Endothelial cell of umbilical vein (primary cell): Measurements from ENCODE around the gene GNPTAB. TPM values are rescaled to one million over a fixed set of nuclear protein-coding genes. Genes with fewer than 3 reads are reported as not detected.

Experiments used
- BruUV-seq: library from RNA; stranded (reverse); fragments of 400-500 nt; replicated peaks from 2 replicates; lab custom pipeline; 2021; lab: Mats Ljungman, UMichigan
- CTCF ChIA-PET: fragments of 300-600, 350-600 bp; sonication (Branson Sonifier 250); formaldehyde crosslinking; loops from one replicate; lab custom pipeline; 2021; ENCODE audit warnings: antibody characterized with exemption, inconsistent platforms; lab: Charles Lee
- POLR2A ChIA-PET: fragments of 300-600, 350-600 bp; sonication (Branson Sonifier 250); formaldehyde crosslinking; loops from one replicate; lab custom pipeline; 2021; ENCODE audit warnings: antibody characterized with exemption, inconsistent platforms; lab: Charles Lee
- DNase-seq: peaks from one replicate; pipeline ENCODE4 v3.0.0-alpha.2; 2011; ENCODE audit warnings: low read depth, low spot score
- FAIRE-seq: peaks from 2 replicates; lab custom pipeline; 2011; peaks lifted over from hg19 to GRCh38; lab: Jason Lieb, UNC
- H2AFZ ChIP-seq: 2 replicates; pipeline ENCODE4 v1.6.0; 2012; ENCODE audit warnings: low read depth, low read length, control low read depth, inconsistent platforms
- H3K27ac ChIP-seq: 2 replicates; pipeline ENCODE4 v1.5.1; 2011; ENCODE audit warnings: low read depth, mild to moderate bottlenecking, control low read depth, low read length, moderate library complexity; ENCODE audit not compliant: insufficient read depth
- H3K27me3 ChIP-seq, 2 experiments: 2 replicates each; pipeline versions ENCODE4 v1.6.0 to v1.6.1; 2011; ENCODE audit warnings: low read length in 2 of 2, mixed read lengths in 1 of 2; ENCODE audit not compliant: control insufficient read depth in 2 of 2, insufficient read depth in 2 of 2
- H3K36me3 ChIP-seq, 2 experiments: 2 replicates in 1 of 2; 3 replicates in 1 of 2; pipeline ENCODE4 v1.5.1; 2011; ENCODE audit warnings: low read length in 2 of 2, mild to moderate bottlenecking in 1 of 2, moderate library complexity in 1 of 2; ENCODE audit not compliant: control insufficient read depth in 2 of 2, insufficient read depth in 2 of 2; ENCODE audit errors: extremely low read depth in 1 of 2
- H3K4me1 ChIP-seq: 3 replicates; pipeline ENCODE4 v1.5.1; 2011; ENCODE audit warnings: mild to moderate bottlenecking, low read length; ENCODE audit not compliant: control insufficient read depth, insufficient read depth; ENCODE audit errors: extremely low read depth
- H3K4me2 ChIP-seq: 2 replicates; pipeline ENCODE4 v1.6.1; 2011; ENCODE audit warnings: low read length, control low read depth, mixed read lengths; ENCODE audit not compliant: insufficient read depth
- H3K4me3 ChIP-seq, 3 experiments: fragments of 200-600 bp in 1 of 3; sonication (generic), shearing (Covaris generic) in 1 of 3; replicated peaks in 1 of 3; 2 replicates each; pipeline ENCODE4 v1.5.1; 2011 to 2016; ENCODE audit warnings: control low read depth in 3 of 3, low read length in 3 of 3, mild to moderate bottlenecking in 2 of 3, inconsistent platforms in 1 of 3, low read depth in 1 of 3, moderate library complexity in 1 of 3; ENCODE audit not compliant: insufficient read depth in 1 of 3
- H3K79me2 ChIP-seq: 2 replicates; pipeline ENCODE4 v1.6.0; 2012; ENCODE audit warnings: low read length, inconsistent platforms; ENCODE audit not compliant: control insufficient read depth, insufficient read depth
- H3K9ac ChIP-seq: replicated peaks from 2 replicates; pipeline ENCODE3; 2011; ENCODE audit warnings: low read length, control low read depth; ENCODE audit not compliant: insufficient read depth; ENCODE audit errors: extremely low read depth
- H3K9me1 ChIP-seq: replicated peaks from 3 replicates; pipeline ENCODE4 v1.6.0; 2011; ENCODE audit warnings: mild to moderate bottlenecking, low read length; ENCODE audit not compliant: control insufficient read depth, insufficient read depth; ENCODE audit errors: extremely low read depth
- H3K9me3 ChIP-seq: replicated peaks from 2 replicates; pipeline ENCODE4 v1.5.1; 2012; ENCODE audit warnings: low read length, inconsistent platforms; ENCODE audit not compliant: control insufficient read depth, insufficient read depth
- H4K20me1 ChIP-seq: replicated peaks from 2 replicates; pipeline ENCODE3; 2011; ENCODE audit warnings: mild to moderate bottlenecking, low read length; ENCODE audit not compliant: control insufficient read depth, insufficient read depth; ENCODE audit errors: extremely low read depth
- EZH2 ChIP-seq: IDR thresholded peaks from 2 replicates; pipeline ENCODE4 v1.6.1; 2012; ENCODE audit warnings: borderline replicate concordance, low read depth, mild to moderate bottlenecking, moderate library complexity, low read length, inconsistent platforms; ENCODE audit not compliant: severe bottlenecking
- GATA2 ChIP-seq: IDR thresholded peaks from 2 replicates; pipeline ENCODE4 v1.7.0; 2011; ENCODE audit warnings: low read depth, mild to moderate bottlenecking, moderate library complexity, mixed read lengths, low read length; ENCODE audit not compliant: insufficient read length, insufficient read depth
- JUN ChIP-seq: IDR thresholded peaks from 2 replicates; pipeline ENCODE4 v1.6.1; 2011; ENCODE audit warnings: borderline replicate concordance, low read depth; ENCODE audit not compliant: insufficient read length, insufficient read depth
- MYC ChIP-seq: IDR thresholded peaks from one replicate; pipeline ENCODE4 v1.6.1; 2011; ENCODE audit warnings: mild to moderate bottlenecking, low read depth, low read length
- POLR2A ChIP-seq: IDR thresholded peaks from 2 replicates; pipeline ENCODE4 v1.6.1; 2012; ENCODE audit warnings: low read depth, mild to moderate bottlenecking, control low read depth, low read length
- POLR2AphosphoS5 ChIP-seq: IDR thresholded peaks from 2 replicates; pipeline ENCODE4 v1.6.1; 2012; ENCODE audit warnings: low read depth, mild to moderate bottlenecking, control low read depth, low read length, moderate library complexity; ENCODE audit not compliant: insufficient read depth
- dilution Hi-C: fragments of 300-500 bp; cut with MboI; formaldehyde crosslinking; loops from one replicate; pipeline ENCODE4 v1.15.0; 2019; ENCODE audit warnings: low sequenced_read_pairs; ENCODE audit not compliant: extremely low pct_ligation_motif_present
- intact Hi-C: fragments of 100-400 bp; cut with micrococcal nuclease; formaldehyde crosslinking; loops from one replicate; pipeline ENCODE4 v1.10.0; 2022
- polyA plus RNA-seq, 4 experiments: library from polyadenylated mRNA; depleted of rRNA in 3 of 4; stranded (reverse) in 3 of 4; unstranded in 1 of 4; fragments of >200 nt; gene quantifications; 2 replicates each; pipeline versions ENCODE4 v1.2.1 to v1.2.3, GENCODE V29; 2011 to 2012; ENCODE audit warnings: missing spikeins in 1 of 4
- total RNA-seq: library from RNA; stranded (reverse); gene quantifications from 2 replicates; pipeline ENCODE4 v1.2.3, GENCODE V29; 2021
- TF ChIP-seq, protein P1 (sequence below), 2 donors: IDR thresholded peaks; 1 replicate in 1 of 2; 2 replicates in 1 of 2; pipeline ENCODE4 v1.5.1; 2011; ENCODE audit warnings: low read length in 2 of 2, mild to moderate bottlenecking in 2 of 2, moderate library complexity in 2 of 2, control low read depth in 1 of 2, inconsistent platforms in 1 of 2, low read depth in 1 of 2; ENCODE audit not compliant: insufficient read depth in 1 of 2; ENCODE audit errors: extremely low read depth in 1 of 2
- TF ChIP-seq, protein P2 (sequence below): IDR thresholded peaks from 2 replicates; pipeline ENCODE4 v1.6.1; 2011; ENCODE audit not compliant: insufficient read depth, insufficient read length

The GNPTAB gene
- total and polyA plus RNA-seq, 2 donors (not counting 3 experiments of a cell fraction or from before 2014, with no cell fraction given): 15.6 to 39.5 TPM

DNA sequence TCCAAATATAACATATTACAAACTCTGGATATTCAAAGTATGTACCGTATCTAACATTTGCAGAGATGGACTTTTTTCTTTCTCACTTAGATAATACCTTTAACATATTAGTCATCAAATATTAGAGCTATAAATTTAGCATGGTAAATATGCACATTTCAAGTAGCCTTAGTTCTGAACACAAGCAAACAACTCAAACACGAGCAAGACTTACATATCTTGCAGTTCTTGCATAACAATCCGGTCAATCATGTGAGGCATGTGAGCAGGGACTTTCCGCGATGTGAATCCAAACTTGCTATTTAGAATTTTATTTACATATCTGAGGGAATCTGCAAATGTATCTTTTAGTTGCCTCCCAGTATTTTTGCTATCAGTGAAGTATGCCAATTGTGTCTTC lies 69.4 kb downstream of the GNPTAB start:
- DNase-seq: no peak
- Histone ChIP-seq H3K4me1 (no peaks in the 10 kb centered on the region), H3K9ac (no peak overlapping the region), H2AFZ (no peak overlapping the region), H3K79me2 (no peaks in the 10 kb centered on the region), H3K9me1 (no peaks in the 10 kb centered on the region), H4K20me1 (no peaks in the 10 kb centered on the region), H3K4me2 (no peak overlapping the region), H3K36me3 (peaks cover 0 to 3% of the 10 kb centered on the region in 2 experiments), H3K4me3 (no peak overlapping the region), H3K9me3 (no peaks in the 10 kb centered on the region), H3K27me3 (no peaks in the 10 kb centered on the region), H3K27ac (no peak overlapping the region)
- intact Hi-C loops (no loop called here), dilution Hi-C loops (no loop called here)
- TF ChIP-seq POLR2AphosphoS5: no peak
- TF ChIP-seq, protein P1, sequence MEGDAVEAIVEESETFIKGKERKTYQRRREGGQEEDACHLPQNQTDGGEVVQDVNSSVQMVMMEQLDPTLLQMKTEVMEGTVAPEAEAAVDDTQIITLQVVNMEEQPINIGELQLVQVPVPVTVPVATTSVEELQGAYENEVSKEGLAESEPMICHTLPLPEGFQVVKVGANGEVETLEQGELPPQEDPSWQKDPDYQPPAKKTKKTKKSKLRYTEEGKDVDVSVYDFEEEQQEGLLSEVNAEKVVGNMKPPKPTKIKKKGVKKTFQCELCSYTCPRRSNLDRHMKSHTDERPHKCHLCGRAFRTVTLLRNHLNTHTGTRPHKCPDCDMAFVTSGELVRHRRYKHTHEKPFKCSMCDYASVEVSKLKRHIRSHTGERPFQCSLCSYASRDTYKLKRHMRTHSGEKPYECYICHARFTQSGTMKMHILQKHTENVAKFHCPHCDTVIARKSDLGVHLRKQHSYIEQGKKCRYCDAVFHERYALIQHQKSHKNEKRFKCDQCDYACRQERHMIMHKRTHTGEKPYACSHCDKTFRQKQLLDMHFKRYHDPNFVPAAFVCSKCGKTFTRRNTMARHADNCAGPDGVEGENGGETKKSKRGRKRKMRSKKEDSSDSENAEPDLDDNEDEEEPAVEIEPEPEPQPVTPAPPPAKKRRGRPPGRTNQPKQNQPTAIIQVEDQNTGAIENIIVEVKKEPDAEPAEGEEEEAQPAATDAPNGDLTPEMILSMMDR (IDR thresholded peaks at IDR 0.05; ENCODE audit: extremely low read depth in 1 of 2, insufficient read depth in 1 of 2, low read depth in 1 of 2, low read length in 2 of 2): no peak
- TF ChIP-seq JUN: no peak
- TF ChIP-seq, protein P2, sequence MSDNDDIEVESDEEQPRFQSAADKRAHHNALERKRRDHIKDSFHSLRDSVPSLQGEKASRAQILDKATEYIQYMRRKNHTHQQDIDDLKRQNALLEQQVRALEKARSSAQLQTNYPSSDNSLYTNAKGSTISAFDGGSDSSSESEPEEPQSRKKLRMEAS: no peak
- TF ChIP-seq POLR2A: no peak
- no peak for TF ChIP-seq EZH2
- no peak for TF ChIP-seq GATA2
- TF ChIP-seq MYC: no peak
- no peak for FAIRE-seq
- ChIA-PET CTCF (interaction anchor here (0.9 to 3.9 kb wide), 5 partner anchors 10 to 347 kb away, joined by 3 to 33 read pairs (median 3); no protein-coding TSS in a partner anchor), POLR2A (no interaction called here)
- BruUV-seq: no TSS peak
